ENCODE data around the gene XYLT1.
"Not testable (repeated sequence)": the region's sequence is repeated elsewhere in the genome, so short reads cannot be mapped to it uniquely, and the experiment has no call there.

The XYLT1 gene

GRCh38 chr16:17327664-17328335 is 143.0 kb downstream of the XYLT1 start:
- no peak for DNase-seq

- no peak for DNase-seq
Measured at GRCh38 chr16:17325476-17326143, 145.2 kb downstream of the XYLT1 start.

- DNase-seq: no peak
Measured at GRCh38 chr16:17324451-17324850, 146.3 kb downstream of the XYLT1 start.

- DNase-seq: no peak
Measured at GRCh38 chr16:17323171-17323570, 147.6 kb downstream of the XYLT1 start.

- DNase-seq: peak; percentile 92
Measured at GRCh38 chr16:17321824-17322223, 148.9 kb downstream of the XYLT1 start.

GRCh38 chr16:17320009-17320408 is 150.8 kb downstream of the XYLT1 start:
- no peak for DNase-seq

- DNase-seq: no peak
Measured at GRCh38 chr16:17318238-17318637, 152.5 kb downstream of the XYLT1 start.

- no peak for DNase-seq
Measured at GRCh38 chr16:17316005-17316404, 154.8 kb downstream of the XYLT1 start.

GRCh38 chr16:17313793-17314547 is 156.8 kb downstream of the XYLT1 start:
- DNase-seq: no peak

GRCh38 chr16:17313085-17313611 is 157.6 kb downstream of the XYLT1 start:
- no peak for DNase-seq

- no peak for DNase-seq
Measured at GRCh38 chr16:17312094-17312710, 158.6 kb downstream of the XYLT1 start.

- DNase-seq: no peak
Measured at GRCh38 chr16:17311333-17312093, 159.2 kb downstream of the XYLT1 start.

GRCh38 chr16:17309510-17309909 is 161.2 kb downstream of the XYLT1 start:
- DNase-seq: no peak

GRCh38 chr16:17308186-17308585 is 162.6 kb downstream of the XYLT1 start:
- no peak for DNase-seq

GRCh38 chr16:17307504-17307903 is 163.3 kb downstream of the XYLT1 start:
- DNase-seq: no peak

- no peak for DNase-seq
Measured at GRCh38 chr16:17306745-17307144, 164.0 kb downstream of the XYLT1 start.

GRCh38 chr16:17306211-17306610 is 164.5 kb downstream of the XYLT1 start:
- DNase-seq: not testable (repeated sequence)

- DNase-seq: no peak
Measured at GRCh38 chr16:17305694-17306093, 165.1 kb downstream of the XYLT1 start.

GRCh38 chr16:17304491-17305119 is 166.2 kb downstream of the XYLT1 start:
- DNase-seq: no peak

- DNase-seq: no peak
Measured at GRCh38 chr16:17304106-17304490, 166.7 kb downstream of the XYLT1 start.

GRCh38 chr16:17303101-17303500 is 167.7 kb downstream of the XYLT1 start:
- DNase-seq: no peak

- DNase-seq: no peak
Measured at GRCh38 chr16:17302620-17303019, 168.1 kb downstream of the XYLT1 start.

Data from SIG-M5 (cell line).